Measurements from ENCODE around the gene RNF212B.
"Not testable (repeated sequence)": the region's sequence is repeated elsewhere in the genome, so short reads cannot be mapped to it uniquely, and the experiment has no call there.

Gene RNF212B

GRCh38 chr14:23241061-23241715, 3.5 kb downstream of the RNF212B start:
- H3K27me3 ChIP-seq (ENCODE audit: insufficient read depth, poor library complexity, severe bottlenecking); H3K4me3 ChIP-seq (replicated peaks; ENCODE audit: insufficient read depth, low read length); H3K27ac ChIP-seq (replicated peaks); DNase-seq (ENCODE audit: low read depth in 1 of 2, low spot score in 1 of 2): not testable (repeated sequence)

DNA sequence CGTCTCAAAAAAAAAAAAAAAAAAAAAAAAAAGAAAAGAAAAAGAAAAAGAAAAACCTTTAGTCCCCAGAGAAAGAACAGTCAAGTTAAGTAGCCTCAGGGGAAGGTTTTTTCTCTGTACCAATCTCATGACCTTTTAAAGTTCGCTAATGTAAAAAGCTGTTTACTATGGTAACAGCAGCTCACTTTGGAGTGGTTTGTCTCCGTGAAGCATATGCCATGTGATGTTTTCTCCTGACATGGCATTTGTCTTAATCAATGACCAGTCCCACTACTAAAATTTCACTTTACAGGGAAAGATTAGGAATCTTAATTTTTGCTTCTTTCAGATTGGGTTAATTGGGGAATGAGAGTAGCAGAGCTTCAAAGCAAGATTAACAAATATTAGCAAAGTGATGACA, 4.3 kb downstream of the RNF212B start:
- no peak for DNase-seq (ENCODE audit: low read depth in 1 of 2, low spot score in 1 of 2)
- no peak overlapping the region for H3K27ac ChIP-seq (replicated peaks)
- TF ChIP-seq, protein P1, sequence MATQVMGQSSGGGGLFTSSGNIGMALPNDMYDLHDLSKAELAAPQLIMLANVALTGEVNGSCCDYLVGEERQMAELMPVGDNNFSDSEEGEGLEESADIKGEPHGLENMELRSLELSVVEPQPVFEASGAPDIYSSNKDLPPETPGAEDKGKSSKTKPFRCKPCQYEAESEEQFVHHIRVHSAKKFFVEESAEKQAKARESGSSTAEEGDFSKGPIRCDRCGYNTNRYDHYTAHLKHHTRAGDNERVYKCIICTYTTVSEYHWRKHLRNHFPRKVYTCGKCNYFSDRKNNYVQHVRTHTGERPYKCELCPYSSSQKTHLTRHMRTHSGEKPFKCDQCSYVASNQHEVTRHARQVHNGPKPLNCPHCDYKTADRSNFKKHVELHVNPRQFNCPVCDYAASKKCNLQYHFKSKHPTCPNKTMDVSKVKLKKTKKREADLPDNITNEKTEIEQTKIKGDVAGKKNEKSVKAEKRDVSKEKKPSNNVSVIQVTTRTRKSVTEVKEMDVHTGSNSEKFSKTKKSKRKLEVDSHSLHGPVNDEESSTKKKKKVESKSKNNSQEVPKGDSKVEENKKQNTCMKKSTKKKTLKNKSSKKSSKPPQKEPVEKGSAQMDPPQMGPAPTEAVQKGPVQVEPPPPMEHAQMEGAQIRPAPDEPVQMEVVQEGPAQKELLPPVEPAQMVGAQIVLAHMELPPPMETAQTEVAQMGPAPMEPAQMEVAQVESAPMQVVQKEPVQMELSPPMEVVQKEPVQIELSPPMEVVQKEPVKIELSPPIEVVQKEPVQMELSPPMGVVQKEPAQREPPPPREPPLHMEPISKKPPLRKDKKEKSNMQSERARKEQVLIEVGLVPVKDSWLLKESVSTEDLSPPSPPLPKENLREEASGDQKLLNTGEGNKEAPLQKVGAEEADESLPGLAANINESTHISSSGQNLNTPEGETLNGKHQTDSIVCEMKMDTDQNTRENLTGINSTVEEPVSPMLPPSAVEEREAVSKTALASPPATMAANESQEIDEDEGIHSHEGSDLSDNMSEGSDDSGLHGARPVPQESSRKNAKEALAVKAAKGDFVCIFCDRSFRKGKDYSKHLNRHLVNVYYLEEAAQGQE (IDR thresholded peaks at IDR 0.05; ENCODE audit: insufficient replicate concordance, low read depth): no peak
- TF ChIP-seq GABPA (IDR thresholded peaks at IDR 0.05; ENCODE audit: low read depth) (no peak), POLR2AphosphoS5 (IDR thresholded peaks at IDR 0.05; ENCODE audit: low read depth) (no peak), SPI1 (IDR thresholded peaks at IDR 0.05; ENCODE audit: borderline replicate concordance, low read depth) (no peak)
- TF ChIP-seq, protein P2, sequence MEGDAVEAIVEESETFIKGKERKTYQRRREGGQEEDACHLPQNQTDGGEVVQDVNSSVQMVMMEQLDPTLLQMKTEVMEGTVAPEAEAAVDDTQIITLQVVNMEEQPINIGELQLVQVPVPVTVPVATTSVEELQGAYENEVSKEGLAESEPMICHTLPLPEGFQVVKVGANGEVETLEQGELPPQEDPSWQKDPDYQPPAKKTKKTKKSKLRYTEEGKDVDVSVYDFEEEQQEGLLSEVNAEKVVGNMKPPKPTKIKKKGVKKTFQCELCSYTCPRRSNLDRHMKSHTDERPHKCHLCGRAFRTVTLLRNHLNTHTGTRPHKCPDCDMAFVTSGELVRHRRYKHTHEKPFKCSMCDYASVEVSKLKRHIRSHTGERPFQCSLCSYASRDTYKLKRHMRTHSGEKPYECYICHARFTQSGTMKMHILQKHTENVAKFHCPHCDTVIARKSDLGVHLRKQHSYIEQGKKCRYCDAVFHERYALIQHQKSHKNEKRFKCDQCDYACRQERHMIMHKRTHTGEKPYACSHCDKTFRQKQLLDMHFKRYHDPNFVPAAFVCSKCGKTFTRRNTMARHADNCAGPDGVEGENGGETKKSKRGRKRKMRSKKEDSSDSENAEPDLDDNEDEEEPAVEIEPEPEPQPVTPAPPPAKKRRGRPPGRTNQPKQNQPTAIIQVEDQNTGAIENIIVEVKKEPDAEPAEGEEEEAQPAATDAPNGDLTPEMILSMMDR (IDR thresholded peaks at IDR 0.05; ENCODE audit: insufficient read depth, low read length): no peak
- H3K27me3 ChIP-seq (ENCODE audit: insufficient read depth, poor library complexity, severe bottlenecking): no peaks in the 10 kb centered on the region
- H3K4me3 ChIP-seq (replicated peaks; ENCODE audit: insufficient read depth, low read length): no peak overlapping the region

GRCh38 chr14:23243066-23243465, 5.3 kb downstream of the RNF212B start:
- TF ChIP-seq GABPA (IDR thresholded peaks at IDR 0.05; ENCODE audit: low read depth): no peak
- TF ChIP-seq, protein P1 (IDR thresholded peaks at IDR 0.05; ENCODE audit: insufficient replicate concordance, low read depth): no peak
- no peak for TF ChIP-seq SPI1 (IDR thresholded peaks at IDR 0.05; ENCODE audit: borderline replicate concordance, low read depth)
- TF ChIP-seq, protein P2 (IDR thresholded peaks at IDR 0.05; ENCODE audit: insufficient read depth, low read length): no peak
- TF ChIP-seq POLR2AphosphoS5 (IDR thresholded peaks at IDR 0.05; ENCODE audit: low read depth): no peak
- no peak for DNase-seq (ENCODE audit: low read depth in 1 of 2, low spot score in 1 of 2)
- Histone ChIP-seq H3K27ac (replicated peaks) (no peak overlapping the region), H3K4me3 (replicated peaks; ENCODE audit: insufficient read depth, low read length) (no peak overlapping the region), H3K27me3 (ENCODE audit: insufficient read depth, poor library complexity, severe bottlenecking) (no peaks in the 10 kb centered on the region)

GRCh38 chr14:23245282-23245681, 7.5 kb downstream of the RNF212B start:
- DNase-seq (ENCODE audit: low read depth in 1 of 2, low spot score in 1 of 2): no peak
- no peaks in the 10 kb centered on the region for H3K27me3 ChIP-seq (ENCODE audit: insufficient read depth, poor library complexity, severe bottlenecking)
- no peak overlapping the region for H3K4me3 ChIP-seq (replicated peaks; ENCODE audit: insufficient read depth, low read length)
- TF ChIP-seq SPI1 (IDR thresholded peaks at IDR 0.05; ENCODE audit: borderline replicate concordance, low read depth) (no peak), POLR2AphosphoS5 (IDR thresholded peaks at IDR 0.05; ENCODE audit: low read depth) (no peak), GABPA (IDR thresholded peaks at IDR 0.05; ENCODE audit: low read depth) (no peak)
- TF ChIP-seq, protein P1 (IDR thresholded peaks at IDR 0.05; ENCODE audit: insufficient replicate concordance, low read depth): no peak
- TF ChIP-seq, protein P2 (IDR thresholded peaks at IDR 0.05; ENCODE audit: insufficient read depth, low read length): no peak
- H3K27ac ChIP-seq (replicated peaks): no peak overlapping the region
